NCI-H2196 treated with DMSO at 0.1 percent for 48 hours (cell line): ENCODE results near the gene FMN2.
"Not testable (repeated sequence)": the region's sequence is repeated elsewhere in the genome, so short reads cannot be mapped to it uniquely, and the experiment has no call there.

Source experiments
- DNase-seq: peaks from one replicate; lab custom pipeline; 2025; ENCODE audit not compliant: unreplicated experiment; lab: John Stamatoyannopoulos, UW

FMN2 gene

GRCh38 chr1:240356568-240356967, 264.9 kb downstream of the FMN2 start:
- DNase-seq = no peak

GRCh38 chr1:240362046-240362445, 270.4 kb downstream of the FMN2 start:
- DNase-seq = no peak

GRCh38 chr1:240362826-240363225, 271.1 kb downstream of the FMN2 start:
- no peak for DNase-seq

- DNase-seq = no peak
These were observed 271.6 kb downstream of the FMN2 start for GRCh38 chr1:240363315-240363714.

- DNase-seq = no peak
These were observed 272.2 kb downstream of the FMN2 start for GRCh38 chr1:240363914-240364313.

- no peak for DNase-seq
These were observed 275.0 kb downstream of the FMN2 start for GRCh38 chr1:240366636-240367035.

GRCh38 chr1:240385551-240385950, 293.9 kb downstream of the FMN2 start:
- DNase-seq = no peak

- DNase-seq = no peak
These were observed 294.6 kb downstream of the FMN2 start for GRCh38 chr1:240385985-240386978.

GRCh38 chr1:240387051-240387450, 295.4 kb downstream of the FMN2 start:
- no peak for DNase-seq

- DNase-seq = no peak
These were observed 300.1 kb downstream of the FMN2 start for GRCh38 chr1:240391660-240392260.

- DNase-seq = no peak
These were observed 302.7 kb downstream of the FMN2 start for GRCh38 chr1:240394353-240394752.

GRCh38 chr1:240395336-240395735, 303.7 kb downstream of the FMN2 start:
- no peak for DNase-seq

GRCh38 chr1:240399381-240399780, 307.7 kb downstream of the FMN2 start:
- no peak for DNase-seq

GRCh38 chr1:240401731-240402130, 310.0 kb downstream of the FMN2 start:
- DNase-seq = no peak

- no peak for DNase-seq
These were observed 310.6 kb downstream of the FMN2 start for GRCh38 chr1:240402326-240402725.

- no peak for DNase-seq
These were observed 312.6 kb downstream of the FMN2 start for GRCh38 chr1:240404286-240404685.

- no peak for DNase-seq
These were observed 314.1 kb downstream of the FMN2 start for GRCh38 chr1:240405751-240406150.

GRCh38 chr1:240407407-240407806, 315.7 kb downstream of the FMN2 start:
- DNase-seq = no peak

GRCh38 chr1:240409615-240410014, 317.9 kb downstream of the FMN2 start:
- no peak for DNase-seq

- DNase-seq = no peak
These were observed 322.0 kb downstream of the FMN2 start for GRCh38 chr1:240413732-240414131.

- DNase-seq = no peak
These were observed 322.6 kb downstream of the FMN2 start for GRCh38 chr1:240414237-240414636.

GRCh38 chr1:240415011-240415410, 323.3 kb downstream of the FMN2 start:
- not testable (repeated sequence) for DNase-seq
